Fibroblast of villous mesenchyme (primary cell): Measurements from ENCODE around the gene CENPW. TPM values are rescaled to one million over a fixed set of nuclear protein-coding genes. Genes with fewer than 3 reads are reported as not detected.

ENCODE experiments used
- DNase-seq: peaks from one replicate; pipeline ENCODE4 v3.0.0-alpha.2; 2010; ENCODE audit warnings: low read depth
- H3K4me3 ChIP-seq: 2 replicates; pipeline ENCODE4 v1.5.1; 2011; ENCODE audit warnings: low read depth, mild to moderate bottlenecking, low read length
- total RNA-seq: library from RNA; depleted of rRNA; stranded (reverse); fragments of >200 nt; gene quantifications from 2 replicates; pipeline ENCODE4 v1.2.3, GENCODE V29; 2012
- TF ChIP-seq, protein P1 (sequence below): IDR thresholded peaks from 2 replicates; pipeline ENCODE4 v1.5.1; 2012; ENCODE audit warnings: low read depth, mild to moderate bottlenecking, low read length; ENCODE audit not compliant: insufficient read depth

Gene CENPW
- total RNA-seq: 11.3 and 12.5 TPM in 2 replicates

DNA sequence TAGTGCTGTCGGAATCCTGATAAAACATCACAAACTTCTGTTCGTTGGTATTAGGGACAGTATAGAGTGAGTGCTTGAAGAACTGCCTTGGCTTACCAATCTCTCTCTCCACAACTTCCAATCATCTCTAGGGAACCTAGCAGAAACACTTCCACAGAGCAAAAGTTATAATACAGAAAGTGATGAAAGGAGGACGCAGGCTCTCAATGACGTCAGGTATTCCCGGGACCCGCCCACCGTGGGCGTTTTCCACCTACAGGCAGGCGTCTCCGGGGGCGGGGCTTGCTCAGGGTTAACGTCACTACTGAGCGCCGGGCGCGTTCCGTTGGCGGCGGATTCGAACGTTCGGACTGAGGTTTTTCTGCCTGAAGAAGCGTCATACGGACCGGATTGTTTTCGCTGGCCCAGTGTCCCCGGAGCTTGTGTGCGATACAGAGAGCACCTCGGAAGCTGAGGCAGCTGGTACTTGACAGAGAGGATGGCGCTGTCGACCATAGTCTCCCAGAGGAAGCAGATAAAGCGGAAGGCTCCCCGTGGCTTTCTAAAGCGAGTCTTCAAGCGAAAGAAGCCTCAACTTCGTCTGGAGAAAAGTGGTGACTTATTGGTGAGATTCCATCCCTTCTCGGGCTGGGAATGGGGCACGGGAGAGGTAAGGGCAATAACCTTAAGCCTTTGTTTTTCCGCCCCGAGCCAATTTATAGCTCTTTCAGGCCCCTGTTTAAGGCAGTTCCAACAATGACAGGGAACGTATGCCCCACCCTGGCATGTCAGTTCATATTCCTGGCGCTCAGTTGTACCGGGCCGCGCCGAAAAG lies at the start of gene CENPW:
Gene CENPW, plus strand, starts transcription at position 320 of the 814 bp plus-strand sequence. Its CDS starts 159 bp downstream, at position 479.
- DNase-seq: peak; percentile 89
- H3K4me3 ChIP-seq: peak within 1 kb of the TSS; percentile 78
- TF ChIP-seq, protein P1, sequence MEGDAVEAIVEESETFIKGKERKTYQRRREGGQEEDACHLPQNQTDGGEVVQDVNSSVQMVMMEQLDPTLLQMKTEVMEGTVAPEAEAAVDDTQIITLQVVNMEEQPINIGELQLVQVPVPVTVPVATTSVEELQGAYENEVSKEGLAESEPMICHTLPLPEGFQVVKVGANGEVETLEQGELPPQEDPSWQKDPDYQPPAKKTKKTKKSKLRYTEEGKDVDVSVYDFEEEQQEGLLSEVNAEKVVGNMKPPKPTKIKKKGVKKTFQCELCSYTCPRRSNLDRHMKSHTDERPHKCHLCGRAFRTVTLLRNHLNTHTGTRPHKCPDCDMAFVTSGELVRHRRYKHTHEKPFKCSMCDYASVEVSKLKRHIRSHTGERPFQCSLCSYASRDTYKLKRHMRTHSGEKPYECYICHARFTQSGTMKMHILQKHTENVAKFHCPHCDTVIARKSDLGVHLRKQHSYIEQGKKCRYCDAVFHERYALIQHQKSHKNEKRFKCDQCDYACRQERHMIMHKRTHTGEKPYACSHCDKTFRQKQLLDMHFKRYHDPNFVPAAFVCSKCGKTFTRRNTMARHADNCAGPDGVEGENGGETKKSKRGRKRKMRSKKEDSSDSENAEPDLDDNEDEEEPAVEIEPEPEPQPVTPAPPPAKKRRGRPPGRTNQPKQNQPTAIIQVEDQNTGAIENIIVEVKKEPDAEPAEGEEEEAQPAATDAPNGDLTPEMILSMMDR: no peak

GRCh38 chr6:126293891-126294524 lies 45.9 kb upstream of the CENPW start:
- TF ChIP-seq, protein P1: no peak
- H3K4me3 ChIP-seq: no peak overlapping the region
- no peak for DNase-seq

- no peak overlapping the region for H3K4me3 ChIP-seq
- TF ChIP-seq, protein P1: no peak
- no peak for DNase-seq
These were observed 39.8 kb upstream of the CENPW start for GRCh38 chr6:126300126-126300525.

DNA sequence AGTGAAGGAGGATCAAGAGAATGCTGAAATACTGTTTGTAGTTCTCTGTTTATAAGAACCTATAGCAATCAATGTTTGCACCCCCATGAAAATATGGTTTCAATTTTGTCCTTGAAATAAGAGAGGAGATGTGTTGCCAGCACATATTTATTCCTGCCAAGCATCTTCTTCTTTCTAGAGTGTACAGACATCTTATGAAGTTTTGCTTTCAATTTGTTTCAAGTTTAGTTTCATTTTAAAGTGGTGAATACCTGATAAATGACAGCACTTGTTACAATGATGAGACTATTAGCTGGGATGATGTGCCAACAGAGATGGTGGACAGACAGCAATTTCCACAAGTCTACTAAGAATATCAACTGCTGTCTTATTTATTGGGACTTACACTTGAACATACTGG lies 39.2 kb upstream of the CENPW start:
- DNase-seq: no peak
- TF ChIP-seq, protein P1: no peak

DNA sequence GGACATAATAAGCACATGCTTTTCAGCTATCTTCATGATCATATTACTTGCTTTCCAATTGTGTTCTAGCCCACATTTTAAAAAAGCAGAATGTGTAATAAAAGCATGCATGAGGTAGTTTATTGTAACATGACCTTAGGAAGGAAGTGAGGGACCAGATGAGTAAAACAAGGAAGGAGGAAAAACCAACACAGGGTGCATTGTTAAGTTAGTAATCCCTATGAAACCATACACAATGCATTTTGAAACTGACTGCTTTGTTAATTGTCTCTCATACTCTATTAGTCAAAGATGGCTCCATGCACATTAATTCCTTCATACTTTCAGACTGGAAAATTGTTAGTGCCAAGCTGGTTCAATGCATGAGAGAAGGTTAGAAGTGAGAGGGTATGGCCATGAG lies 37.7 kb upstream of the CENPW start:
- no peak for DNase-seq
- H3K4me3 ChIP-seq: no peak overlapping the region
- TF ChIP-seq, protein P1: no peak

More for the DNA sequence above, 39.2 kb upstream of the CENPW start:
- H3K4me3 ChIP-seq: no peak overlapping the region

- peak; percentile 74 for DNase-seq
- TF ChIP-seq, protein P1: no peak
- no peak overlapping the region for H3K4me3 ChIP-seq
These were observed 32.1 kb upstream of the CENPW start for GRCh38 chr6:126307849-126308248.
